Measurements from ENCODE around the gene SETBP1. TPM values are rescaled to one million over a fixed set of nuclear protein-coding genes. Genes with fewer than 3 reads are reported as not detected.

SETBP1 gene
- total and polyA plus RNA-seq, 2 of the 4 experiments (the other 2 are of a cell fraction), result 0.19 to 0.36 TPM

DNA sequence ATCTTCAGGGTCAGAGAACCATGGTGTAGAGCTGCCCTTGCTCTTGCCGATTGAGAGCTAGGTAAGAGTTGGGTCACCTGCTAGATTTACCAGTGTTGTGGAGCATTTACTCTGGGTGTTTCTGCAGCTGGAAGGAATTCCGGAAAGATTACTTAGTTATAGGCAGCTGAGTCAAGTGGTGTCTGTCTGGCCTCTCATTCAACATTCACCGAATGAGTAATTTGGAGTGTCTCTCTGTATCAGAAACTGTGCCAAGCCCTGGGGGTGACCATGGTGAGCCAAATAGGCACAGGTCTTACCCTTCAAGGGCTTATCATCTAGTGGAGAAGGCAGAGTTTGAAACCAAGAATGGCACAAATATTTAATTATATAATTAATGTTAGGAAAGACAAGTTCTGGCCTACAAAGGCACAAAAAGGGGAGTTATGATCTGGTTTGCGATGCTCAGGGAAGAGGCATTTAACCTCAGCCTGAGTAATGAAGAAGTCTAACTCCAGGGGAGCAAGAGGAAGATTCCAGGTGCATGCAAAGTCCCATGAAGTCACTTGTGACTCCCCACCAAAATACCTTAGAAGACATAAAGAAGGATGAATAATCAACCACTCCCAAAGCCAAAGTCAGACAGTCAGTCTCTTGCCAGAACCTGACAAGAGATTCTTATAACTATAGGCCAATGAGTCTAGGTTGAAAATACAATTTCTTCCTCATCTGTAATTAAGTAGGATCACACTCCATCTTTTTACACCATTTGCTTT, 12.5 kb downstream of the SETBP1 start:
- Histone ChIP-seq H3K36me3 (ENCODE audit: control insufficient read depth, insufficient read depth, low read length) (no peaks in the 10 kb centered on the region), H3K4ac (ENCODE audit: low read depth, low read length) (no peak overlapping the region), H4K91ac (ENCODE audit: insufficient read depth, low read depth, low read length) (no peak overlapping the region), H4K20me1 (ENCODE audit: insufficient read depth, low read length) (no peaks in the 10 kb centered on the region), H3K4me2 (ENCODE audit: low read depth, low read length) (no peak overlapping the region), H3K18ac (ENCODE audit: low read depth, low read length) (no peak overlapping the region), H3K9me1 (ENCODE audit: insufficient read depth, low read length) (no peaks in the 10 kb centered on the region), H2AK5ac (ENCODE audit: low read depth, low read length) (no peak overlapping the region), H2BK15ac (ENCODE audit: low read depth, low read length) (no peak overlapping the region), H3K23ac (ENCODE audit: low read depth, low read length) (no peak overlapping the region), H2AK9ac (replicated peaks; ENCODE audit: low read depth, low read length, poor library complexity) (no peak overlapping the region), H3K27ac (ENCODE audit: insufficient read depth, low read length) (no peak overlapping the region), H2BK20ac (ENCODE audit: low read depth, low read length) (no peak overlapping the region), H4K5ac (ENCODE audit: low read depth, low read length) (no peak overlapping the region), H3K79me1 (ENCODE audit: low read depth in 1 of 2, low read length in 2 of 2) (no peaks in the 10 kb centered on the region), H3K9ac (ENCODE audit: low read depth, low read length) (no peak overlapping the region), H3K27me3 (ENCODE audit: control insufficient read depth, insufficient read depth, low read length) (peaks cover 2% of the 10 kb centered on the region; the same call in 1 of the 2 replicates), H4K8ac (ENCODE audit: low read depth in 2 of 2, low read length in 2 of 2) (no peak overlapping the region), H3K4me1 (ENCODE audit: control insufficient read depth, insufficient read depth, low read length) (no peaks in the 10 kb centered on the region), H2BK120ac (ENCODE audit: low read depth, low read length) (no peak overlapping the region), H3K14ac (replicated peaks; ENCODE audit: low read depth, low read length) (no peak overlapping the region), H3K56ac (ENCODE audit: extremely low read depth, insufficient read depth, low read length) (no peak overlapping the region), H2AFZ (replicated peaks; ENCODE audit: low read length, poor library complexity) (no peak overlapping the region), H2BK5ac (ENCODE audit: low read depth, low read length, poor library complexity, severe bottlenecking) (no peak overlapping the region), H3K4me3 (ENCODE audit: insufficient read depth, low read depth, low read length) (no peak overlapping the region), H3K9me3 (ENCODE audit: control insufficient read depth, insufficient read depth, low read length) (no peaks in the 10 kb centered on the region)
- CTCF ChIA-PET, result interaction anchor here (0.6 kb wide), 1 partner anchor 650 kb away, joined by 3 read pairs; no protein-coding TSS in a partner anchor
- dilution Hi-C loops (cut with HindIII; ENCODE audit: low sequenced_read_pairs, unreplicated experiment) (no loop called here), in situ Hi-C loops (cut with MboI; ENCODE audit: low sequenced_read_pairs) (no loop called here), intact Hi-C loops (cut with micrococcal nuclease) (no loop called here)
- POLR2A ChIA-PET (ENCODE audit: unreplicated experiment), result no interaction called here
- TF ChIP-seq MXI1 (IDR thresholded peaks at IDR 0.05; ENCODE audit: borderline replicate concordance, low read depth, low read length) (no peak), RFX5 (IDR thresholded peaks at IDR 0.05; ENCODE audit: low read depth, low read length) (no peak), BHLHE40 (IDR thresholded peaks at IDR 0.05; ENCODE audit: low read depth, low read length) (no peak), CEBPB (IDR thresholded peaks at IDR 0.05; ENCODE audit: low read depth, low read length) (no peak), RCOR1 (IDR thresholded peaks at IDR 0.05; ENCODE audit: insufficient replicate concordance, low read length) (no peak), CHD1 (IDR thresholded peaks at IDR 0.05; ENCODE audit: low read depth, low read length) (no peak), RAD21 (IDR thresholded peaks at IDR 0.05; ENCODE audit: low read length) (no peak), SMC3 (IDR thresholded peaks at IDR 0.05; ENCODE audit: low read depth, low read length) (no peak), POLR2A (IDR thresholded peaks at IDR 0.05; ENCODE audit: low read depth, low read length) (no peak), MAZ (IDR thresholded peaks at IDR 0.05; ENCODE audit: borderline replicate concordance, low read depth, low read length) (no peak), NFE2L2 (IDR thresholded peaks at IDR 0.05; ENCODE audit: low read depth, low read length) (no peak), MAFK (IDR thresholded peaks at IDR 0.05; ENCODE audit: low read depth, low read length) (no peak), FOS (IDR thresholded peaks at IDR 0.05; ENCODE audit: low read depth, low read length) (no peak)
- TF ChIP-seq, protein P1, sequence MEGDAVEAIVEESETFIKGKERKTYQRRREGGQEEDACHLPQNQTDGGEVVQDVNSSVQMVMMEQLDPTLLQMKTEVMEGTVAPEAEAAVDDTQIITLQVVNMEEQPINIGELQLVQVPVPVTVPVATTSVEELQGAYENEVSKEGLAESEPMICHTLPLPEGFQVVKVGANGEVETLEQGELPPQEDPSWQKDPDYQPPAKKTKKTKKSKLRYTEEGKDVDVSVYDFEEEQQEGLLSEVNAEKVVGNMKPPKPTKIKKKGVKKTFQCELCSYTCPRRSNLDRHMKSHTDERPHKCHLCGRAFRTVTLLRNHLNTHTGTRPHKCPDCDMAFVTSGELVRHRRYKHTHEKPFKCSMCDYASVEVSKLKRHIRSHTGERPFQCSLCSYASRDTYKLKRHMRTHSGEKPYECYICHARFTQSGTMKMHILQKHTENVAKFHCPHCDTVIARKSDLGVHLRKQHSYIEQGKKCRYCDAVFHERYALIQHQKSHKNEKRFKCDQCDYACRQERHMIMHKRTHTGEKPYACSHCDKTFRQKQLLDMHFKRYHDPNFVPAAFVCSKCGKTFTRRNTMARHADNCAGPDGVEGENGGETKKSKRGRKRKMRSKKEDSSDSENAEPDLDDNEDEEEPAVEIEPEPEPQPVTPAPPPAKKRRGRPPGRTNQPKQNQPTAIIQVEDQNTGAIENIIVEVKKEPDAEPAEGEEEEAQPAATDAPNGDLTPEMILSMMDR (conservative IDR thresholded peaks at IDR 0.05; ENCODE audit: low read depth, low read length), result no peak
- TF ChIP-seq, protein P2, sequence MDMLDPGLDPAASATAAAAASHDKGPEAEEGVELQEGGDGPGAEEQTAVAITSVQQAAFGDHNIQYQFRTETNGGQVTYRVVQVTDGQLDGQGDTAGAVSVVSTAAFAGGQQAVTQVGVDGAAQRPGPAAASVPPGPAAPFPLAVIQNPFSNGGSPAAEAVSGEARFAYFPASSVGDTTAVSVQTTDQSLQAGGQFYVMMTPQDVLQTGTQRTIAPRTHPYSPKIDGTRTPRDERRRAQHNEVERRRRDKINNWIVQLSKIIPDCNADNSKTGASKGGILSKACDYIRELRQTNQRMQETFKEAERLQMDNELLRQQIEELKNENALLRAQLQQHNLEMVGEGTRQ (IDR thresholded peaks at IDR 0.05; ENCODE audit: low read depth, low read length), result no peak
- TF ChIP-seq, protein P3, sequence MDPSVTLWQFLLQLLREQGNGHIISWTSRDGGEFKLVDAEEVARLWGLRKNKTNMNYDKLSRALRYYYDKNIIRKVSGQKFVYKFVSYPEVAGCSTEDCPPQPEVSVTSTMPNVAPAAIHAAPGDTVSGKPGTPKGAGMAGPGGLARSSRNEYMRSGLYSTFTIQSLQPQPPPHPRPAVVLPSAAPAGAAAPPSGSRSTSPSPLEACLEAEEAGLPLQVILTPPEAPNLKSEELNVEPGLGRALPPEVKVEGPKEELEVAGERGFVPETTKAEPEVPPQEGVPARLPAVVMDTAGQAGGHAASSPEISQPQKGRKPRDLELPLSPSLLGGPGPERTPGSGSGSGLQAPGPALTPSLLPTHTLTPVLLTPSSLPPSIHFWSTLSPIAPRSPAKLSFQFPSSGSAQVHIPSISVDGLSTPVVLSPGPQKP (IDR thresholded peaks at IDR 0.05; ENCODE audit: borderline replicate concordance, low read depth, low read length), result no peak
- WGBS, 2 experiments (ENCODE audit: extremely low coverage in 2 of 2, insufficient read length in 1 of 2), result no CpG with 5 or more reads among the region's 4 CpGs
- no peak for ATAC-seq (ENCODE audit: low read depth)
- DNase-seq, result no peak
- no TSS peak for BruUV-seq (replicated peaks)

Data from IMR-90 (cell line).